HG03378 (cell line): ENCODE measurements around the gene NNT.
"Not testable (repeated sequence)": the region's sequence is repeated elsewhere in the genome, so short reads cannot be mapped to it uniquely, and the experiment has no call there.

Source experiments
- ATAC-seq: cut with Tn5 transposase; IDR thresholded peaks from one replicate; pipeline ENCODE4 v1.9.1; 2021; ENCODE audit warnings: mild to moderate bottlenecking, moderate library complexity; ENCODE audit not compliant: unreplicated experiment

Gene NNT

GRCh38 chr5:43582082-43583005 lies 20.6 kb upstream of the NNT start:
- no peak for ATAC-seq

GRCh38 chr5:43583724-43584123 lies 19.3 kb upstream of the NNT start:
- ATAC-seq = no peak

GRCh38 chr5:43584166-43584699 lies 18.7 kb upstream of the NNT start:
- no peak for ATAC-seq

GRCh38 chr5:43588842-43589241 lies 14.1 kb upstream of the NNT start:
- ATAC-seq = no peak

GRCh38 chr5:43589310-43589709 lies 13.7 kb upstream of the NNT start:
- ATAC-seq = no peak

GRCh38 chr5:43590700-43591099 lies 12.3 kb upstream of the NNT start:
- ATAC-seq = no peak

- ATAC-seq = peak; percentile 51
Measured at GRCh38 chr5:43592363-43592762, 10.6 kb upstream of the NNT start.

GRCh38 chr5:43598927-43599326 lies 4.1 kb upstream of the NNT start:
- not testable (repeated sequence) for ATAC-seq

GRCh38 chr5:43601454-43602260 lies 1.3 kb upstream of the NNT start:
- peak; percentile 34 for ATAC-seq

- peak; percentile 59 for ATAC-seq
Measured at GRCh38 chr5:43603344-43604217, 601 bp downstream of the NNT start.

GRCh38 chr5:43604699-43605098 lies 1.7 kb downstream of the NNT start:
- no peak for ATAC-seq

GRCh38 chr5:43606351-43606750 lies 3.4 kb downstream of the NNT start:
- no peak for ATAC-seq

- no peak for ATAC-seq
Measured at GRCh38 chr5:43608406-43608805, 5.4 kb downstream of the NNT start.

GRCh38 chr5:43609752-43610151 lies 6.8 kb downstream of the NNT start:
- peak; percentile 86 for ATAC-seq

- ATAC-seq = no peak
Measured at GRCh38 chr5:43613370-43613769, 10.4 kb downstream of the NNT start.

GRCh38 chr5:43615445-43616184 lies 12.6 kb downstream of the NNT start:
- ATAC-seq = no peak

- ATAC-seq = no peak
Measured at GRCh38 chr5:43616535-43616934, 13.6 kb downstream of the NNT start.

GRCh38 chr5:43619380-43619779 lies 16.4 kb downstream of the NNT start:
- no peak for ATAC-seq

GRCh38 chr5:43619911-43620310 lies 16.9 kb downstream of the NNT start:
- no peak for ATAC-seq

- no peak for ATAC-seq
Measured at GRCh38 chr5:43620944-43621505, 18.0 kb downstream of the NNT start.
